Esophagus squamous epithelium (tissue), 5 donors: ENCODE data around the gene KAZN. TPM values are rescaled to one million over a fixed set of nuclear protein-coding genes. Genes with fewer than 3 reads are reported as not detected.

Experiments
- DNase-seq: peaks from one replicate; lab custom pipeline; 2025; lab: John Stamatoyannopoulos, UW
- H3K27ac ChIP-seq, 4 donors: fragments of 200-600 bp; sonication (generic); one replicate each; pipeline ENCODE4 v1.5.1; 2016 to 2019; ENCODE audit warnings: mild to moderate bottlenecking in 1 of 4
- H3K27me3 ChIP-seq, 4 donors: fragments of 200-600 bp; sonication (generic); 1 replicate in 3 of 4; 2 replicates in 1 of 4; pipeline versions ENCODE4 v1.5.1 to v1.6.0; 2017 to 2021; ENCODE audit warnings: antibody characterized with exemption in 1 of 4
- H3K36me3 ChIP-seq, 3 donors: fragments of 200-600 bp; sonication (generic); one replicate each; pipeline ENCODE4 v1.5.1; 2016 to 2019
- H3K4me1 ChIP-seq, 3 donors: fragments of 200-600 bp; sonication (generic); one replicate each; pipeline ENCODE4 v1.5.1; 2017 to 2019
- H3K4me3 ChIP-seq, 4 donors: fragments of 200-600 bp; sonication (generic); 1 replicate in 3 of 4; 2 replicates in 1 of 4; pipeline ENCODE4 v1.5.1; 2016 to 2019; ENCODE audit warnings: mild to moderate bottlenecking in 2 of 4, moderate library complexity in 1 of 4
- H3K9me3 ChIP-seq, 3 donors: fragments of 200-600 bp; sonication (generic); one replicate each; pipeline ENCODE4 v1.5.1; 2016 to 2019
- POLR2A ChIP-seq, 4 donors: fragments of 450-650 bp; IDR thresholded peaks; one replicate each; pipeline ENCODE4 v1.6.1; 2017; ENCODE audit warnings: antibody characterized with exemption in 4 of 4, mild to moderate bottlenecking in 4 of 4, moderate library complexity in 3 of 4
- WGBS, 2 donors: methylation state at CpG; one replicate each; pipeline ENCODE4 v1.1.5; 2018; 5-methylcytosine and 5-hydroxymethylcytosine counted together
- intact Hi-C: fragments of 100-400 bp; cut with DNase I; formaldehyde crosslinking; loops from one replicate; pipeline ENCODE4 v1.15.0; 2022
- total RNA-seq, 4 donors: library from RNA; depleted of rRNA; stranded (reverse); fragments of >200 nt; gene quantifications; one replicate each; pipeline ENCODE4 v1.1.0, GENCODE V29; 2016
- TF ChIP-seq, protein P1 (sequence below), 6 experiments: fragments of 450-650 bp in 4 of 6; fragments of 200-600 bp in 2 of 6; sonication (generic) in 2 of 6; IDR thresholded peaks; one replicate each; pipeline ENCODE4 v1.5.1; 2016 to 2019; ENCODE audit warnings: antibody characterized with exemption in 6 of 6, mild to moderate bottlenecking in 4 of 6, moderate library complexity in 4 of 6
- donor health status: DM: yes; HTN: yes; CAD: no.

Gene KAZN
- total RNA-seq, 4 donors from 2014 or later: 25.0 to 54.5 (median 30.8) TPM

DNA sequence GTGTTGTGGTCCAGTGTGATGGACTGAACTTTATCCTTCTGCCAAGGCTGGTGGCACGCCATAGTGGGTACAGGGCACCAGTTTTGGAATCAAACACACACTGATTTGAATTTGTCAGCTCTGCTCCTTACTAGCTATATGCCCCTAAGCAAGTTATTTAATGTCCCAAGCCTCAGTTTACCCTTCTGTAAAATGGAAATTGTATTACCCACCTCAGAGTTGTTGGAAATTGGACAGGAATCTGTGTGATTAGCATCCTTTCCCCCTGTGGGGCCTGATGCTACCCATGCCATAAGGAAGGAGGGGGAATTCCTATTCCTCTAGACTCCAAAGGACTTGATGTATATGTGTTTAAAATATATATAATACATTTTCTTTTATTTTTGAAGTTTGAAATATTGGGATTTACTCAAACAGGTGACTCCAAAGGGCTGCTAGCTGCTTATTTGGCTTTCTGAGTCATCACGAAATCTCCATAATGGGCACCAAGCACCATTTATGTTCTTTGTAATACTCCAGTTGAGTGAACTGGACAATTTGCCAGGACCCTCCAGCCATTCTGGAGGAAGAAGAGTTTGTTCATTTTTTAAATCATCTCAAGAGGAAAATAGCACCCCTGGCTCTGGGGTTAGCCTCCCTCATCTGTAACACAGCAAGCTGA, 330.5 kb downstream of the KAZN start:
- peaks cover 0 to 14% (median 0%) of the 10 kb centered on the region in 3 donors for H3K36me3 ChIP-seq
- DNase-seq: no peak
- H3K4me3 ChIP-seq: no peak overlapping the region
- H3K27me3 ChIP-seq: no peaks in the 10 kb centered on the region
- 67 to 72% methylated on average over 2 of the region's 2 CpGs for WGBS, 2 donors
- H3K4me1 ChIP-seq: peaks cover 27 to 55% (median 33%) of the 10 kb centered on the region in 3 donors
- intact Hi-C loops: no loop called here
- TF ChIP-seq, protein P1, sequence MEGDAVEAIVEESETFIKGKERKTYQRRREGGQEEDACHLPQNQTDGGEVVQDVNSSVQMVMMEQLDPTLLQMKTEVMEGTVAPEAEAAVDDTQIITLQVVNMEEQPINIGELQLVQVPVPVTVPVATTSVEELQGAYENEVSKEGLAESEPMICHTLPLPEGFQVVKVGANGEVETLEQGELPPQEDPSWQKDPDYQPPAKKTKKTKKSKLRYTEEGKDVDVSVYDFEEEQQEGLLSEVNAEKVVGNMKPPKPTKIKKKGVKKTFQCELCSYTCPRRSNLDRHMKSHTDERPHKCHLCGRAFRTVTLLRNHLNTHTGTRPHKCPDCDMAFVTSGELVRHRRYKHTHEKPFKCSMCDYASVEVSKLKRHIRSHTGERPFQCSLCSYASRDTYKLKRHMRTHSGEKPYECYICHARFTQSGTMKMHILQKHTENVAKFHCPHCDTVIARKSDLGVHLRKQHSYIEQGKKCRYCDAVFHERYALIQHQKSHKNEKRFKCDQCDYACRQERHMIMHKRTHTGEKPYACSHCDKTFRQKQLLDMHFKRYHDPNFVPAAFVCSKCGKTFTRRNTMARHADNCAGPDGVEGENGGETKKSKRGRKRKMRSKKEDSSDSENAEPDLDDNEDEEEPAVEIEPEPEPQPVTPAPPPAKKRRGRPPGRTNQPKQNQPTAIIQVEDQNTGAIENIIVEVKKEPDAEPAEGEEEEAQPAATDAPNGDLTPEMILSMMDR (IDR thresholded peaks at IDR 0.05): no peak
- no peak for TF ChIP-seq POLR2A (IDR thresholded peaks at IDR 0.05)
- no peaks in the 10 kb centered on the region for H3K9me3 ChIP-seq
- peak overlapping the region; percentile 35 to 57 (median 51) for H3K27ac ChIP-seq

DNA sequence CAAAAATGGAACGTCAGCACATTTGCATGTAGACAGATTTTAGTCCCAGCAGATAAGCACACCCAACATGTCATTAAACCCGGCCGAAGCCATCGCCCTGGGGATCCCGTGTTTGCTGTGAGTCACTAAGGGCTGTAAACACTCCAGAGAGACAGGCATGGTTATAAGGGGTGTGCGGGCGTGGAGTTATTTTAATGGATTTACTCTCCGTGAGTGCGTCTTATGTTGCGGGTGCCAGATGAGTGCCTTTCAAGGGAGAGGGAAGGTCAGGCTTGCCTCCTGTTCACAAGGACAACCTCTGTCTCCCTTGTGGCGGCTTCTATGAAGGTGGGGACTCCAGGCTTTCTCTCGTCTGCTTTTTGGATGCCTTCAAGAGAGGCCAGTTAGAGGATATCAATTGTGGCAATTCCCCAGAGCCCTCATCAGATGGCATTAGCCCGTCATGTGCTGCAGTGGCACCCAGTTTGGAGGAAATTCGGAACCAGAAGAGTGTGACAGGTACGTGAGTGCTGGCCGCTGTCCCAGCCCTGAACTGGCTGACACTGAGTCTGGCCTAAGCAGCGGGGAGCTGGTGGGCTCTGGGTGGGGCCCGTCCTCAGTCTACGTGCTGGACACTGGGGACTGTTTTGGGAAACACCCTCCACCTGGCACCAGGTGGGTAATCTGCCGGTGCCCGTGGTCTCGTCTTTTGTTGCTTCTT, 331.2 kb downstream of the KAZN start:
- DNase-seq: no peak
- H3K27me3 ChIP-seq: no peaks in the 10 kb centered on the region
- H3K36me3 ChIP-seq: peaks cover 0 to 14% (median 0%) of the 10 kb centered on the region in 3 donors
- TF ChIP-seq, protein P1 (IDR thresholded peaks at IDR 0.05): no peak
- TF ChIP-seq POLR2A (IDR thresholded peaks at IDR 0.05): no peak
- intact Hi-C loops: no loop called here
- no peak overlapping the region for H3K4me3 ChIP-seq
- 52 to 78% methylated on average over 11 to 16 of the region's 22 CpGs for WGBS, 2 donors
- H3K4me1 ChIP-seq: peaks cover 24 to 54% (median 33%) of the 10 kb centered on the region in 3 donors
- H3K9me3 ChIP-seq: no peaks in the 10 kb centered on the region
- H3K27ac ChIP-seq: peak overlapping the region; percentile 35 to 57 (median 51)

DNA sequence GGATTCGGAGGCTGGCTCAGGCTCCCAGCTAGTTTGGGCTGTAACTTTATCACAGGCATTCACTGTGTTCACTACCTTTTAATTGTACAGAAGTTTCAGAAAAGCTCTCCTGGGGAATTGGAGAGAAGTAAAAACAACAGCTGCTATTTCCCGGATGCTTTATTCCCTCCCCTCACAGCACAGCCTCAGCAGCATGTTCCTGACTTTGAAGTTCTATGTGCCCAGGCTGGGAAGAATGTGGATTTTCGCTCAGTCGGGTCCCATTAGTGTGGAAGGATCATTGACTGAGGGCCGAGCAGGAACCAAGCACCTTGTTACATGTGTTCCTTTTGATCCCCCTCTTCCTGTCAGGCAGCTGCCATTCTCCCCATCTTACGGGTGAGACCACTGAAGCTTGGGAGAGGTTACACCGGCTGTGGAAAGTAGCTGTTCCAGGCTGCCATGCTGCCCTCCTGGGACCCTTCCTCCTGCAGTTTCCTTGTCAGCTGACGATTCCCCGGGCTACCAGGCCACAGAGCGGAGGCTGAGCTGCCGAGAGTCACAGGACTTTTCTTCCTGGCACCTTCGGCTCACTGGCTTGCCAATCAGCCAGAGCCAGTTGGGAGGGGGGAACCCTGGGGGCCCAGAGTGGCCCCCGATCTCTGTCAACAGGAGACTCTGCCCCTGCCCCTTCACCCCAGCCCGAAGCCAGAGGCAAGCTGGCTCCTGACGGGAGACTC, 331.9 kb downstream of the KAZN start:
- no peak for DNase-seq
- Histone ChIP-seq H3K4me1 (peaks cover 17 to 46% (median 27%) of the 10 kb centered on the region in 3 donors), H3K27me3 (no peaks in the 10 kb centered on the region), H3K36me3 (peaks cover 0 to 17% (median 0%) of the 10 kb centered on the region in 3 donors), H3K4me3 (no peak overlapping the region), H3K9me3 (no peaks in the 10 kb centered on the region), H3K27ac (peak overlapping the region; percentile 35 to 57 (median 51))
- TF ChIP-seq, protein P1 (IDR thresholded peaks at IDR 0.05): no peak
- no peak for TF ChIP-seq POLR2A (IDR thresholded peaks at IDR 0.05)
- intact Hi-C loops: no loop called here
- 84 to 88% methylated on average over 7 to 8 of the region's 15 CpGs for WGBS, 2 donors

- TF ChIP-seq POLR2A (IDR thresholded peaks at IDR 0.05): no peak
- TF ChIP-seq, protein P1 (IDR thresholded peaks at IDR 0.05): no peak
- Histone ChIP-seq H3K9me3 (no peaks in the 10 kb centered on the region), H3K27ac (no peak overlapping the region), H3K4me3 (no peak overlapping the region), H3K27me3 (no peaks in the 10 kb centered on the region), H3K36me3 (peaks cover 0 to 29% (median 0%) of the 10 kb centered on the region in 3 donors), H3K4me1 (peaks cover 8 to 30% (median 14%) of the 10 kb centered on the region in 3 donors)
- DNase-seq: no peak
- WGBS, 2 donors: 84 to 85% methylated on average over 6 to 14 of the region's 18 CpGs
- intact Hi-C loops: no loop called here
Measured at GRCh38 chr1:14932034-14932638, 333.7 kb downstream of the KAZN start.
